Choroid plexus epithelial cell (primary cell): ENCODE data around the gene PON3.

Experiments
- DNase-seq: peaks from one replicate; pipeline ENCODE4 v3.0.0-alpha.2; 2010; ENCODE audit warnings: low read depth
- H3K4me3 ChIP-seq: 2 replicates; pipeline ENCODE4 v1.5.1; 2011; ENCODE audit warnings: low read depth, mild to moderate bottlenecking, control low read depth, low read length, moderate library complexity
- CTCF ChIP-seq: conservative IDR thresholded peaks from 2 replicates; pipeline ENCODE4 v1.5.1; 2011; ENCODE audit warnings: low read depth, mild to moderate bottlenecking, control low read depth, inconsistent platforms, low read length, moderate library complexity

The PON3 gene

GRCh38 chr7:95316588-95316987, 79.6 kb downstream of the PON3 start:
- no peak overlapping the region for H3K4me3 ChIP-seq
- no peak for DNase-seq
- TF ChIP-seq CTCF = no peak

- DNase-seq = no peak
- TF ChIP-seq CTCF = no peak
- H3K4me3 ChIP-seq = no peak overlapping the region
Measured at GRCh38 chr7:95312561-95312960, 83.6 kb downstream of the PON3 start.

GRCh38 chr7:95311389-95311788, 84.8 kb downstream of the PON3 start:
- DNase-seq = no peak
- no peak for TF ChIP-seq CTCF
- no peak overlapping the region for H3K4me3 ChIP-seq

GRCh38 chr7:95309951-95310350, 86.2 kb downstream of the PON3 start:
- no peak overlapping the region for H3K4me3 ChIP-seq
- TF ChIP-seq CTCF = no peak
- DNase-seq = no peak
